HG03175 (cell line): ENCODE results near the gene TMIGD1.
A peak's percentile ranks its signal among the peaks of the same experiment; 100 is the strongest.

ENCODE experiments used
- ATAC-seq: cut with Tn5 transposase; IDR thresholded peaks from one replicate; pipeline ENCODE4 v1.9.1; 2021; ENCODE audit warnings: mild to moderate bottlenecking, moderate library complexity; ENCODE audit not compliant: unreplicated experiment

Gene TMIGD1

GRCh38 chr17:30332057-30332542 lies 1.8 kb downstream of the TMIGD1 start:
- ATAC-seq: no peak

DNA sequence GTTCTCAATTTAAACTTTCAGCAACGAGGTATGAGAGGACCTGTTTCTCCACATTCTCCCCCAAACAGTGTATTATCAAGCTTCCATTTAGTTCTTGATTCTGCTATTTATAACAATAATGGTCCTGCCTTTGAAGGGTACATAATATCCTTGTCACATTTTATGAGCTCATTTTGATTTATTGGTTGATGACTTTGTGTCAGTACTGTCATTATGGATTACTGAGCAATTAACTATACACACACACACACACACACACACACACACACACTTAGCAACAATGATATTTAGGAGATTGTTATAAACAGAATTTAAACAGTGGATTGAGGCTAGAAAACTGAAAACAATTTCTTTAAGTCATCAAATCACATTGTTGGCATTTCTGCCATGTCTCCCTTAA lies 7.0 kb downstream of the TMIGD1 start:
- ATAC-seq: no peak

DNA sequence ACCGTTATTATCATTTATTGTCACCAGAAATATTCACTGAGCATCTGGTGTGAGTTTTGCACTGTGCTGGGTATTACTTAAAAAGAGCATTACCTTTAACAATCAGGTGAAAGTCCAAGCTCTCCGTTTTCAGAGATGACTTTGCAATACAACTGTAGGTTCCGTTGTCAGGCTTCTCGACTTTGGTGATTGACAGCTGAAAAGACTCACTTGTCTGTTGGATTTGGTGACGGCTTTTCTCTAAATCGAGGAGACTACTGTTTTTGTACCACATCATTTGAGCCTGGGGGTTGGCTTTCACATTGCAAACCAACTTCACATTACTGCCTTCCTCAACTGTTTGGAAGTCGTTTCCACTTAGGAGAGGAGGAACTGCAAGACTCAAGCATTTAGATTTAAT lies 9.1 kb downstream of the TMIGD1 start:
- ATAC-seq: no peak

- no peak for ATAC-seq
Observed at GRCh38 chr17:30323895-30324319, 9.9 kb downstream of the TMIGD1 start.

- no peak for ATAC-seq
Observed at GRCh38 chr17:30323262-30323894, 10.5 kb downstream of the TMIGD1 start.

- no peak for ATAC-seq
Observed at GRCh38 chr17:30321314-30321713, 12.5 kb downstream of the TMIGD1 start.

DNA sequence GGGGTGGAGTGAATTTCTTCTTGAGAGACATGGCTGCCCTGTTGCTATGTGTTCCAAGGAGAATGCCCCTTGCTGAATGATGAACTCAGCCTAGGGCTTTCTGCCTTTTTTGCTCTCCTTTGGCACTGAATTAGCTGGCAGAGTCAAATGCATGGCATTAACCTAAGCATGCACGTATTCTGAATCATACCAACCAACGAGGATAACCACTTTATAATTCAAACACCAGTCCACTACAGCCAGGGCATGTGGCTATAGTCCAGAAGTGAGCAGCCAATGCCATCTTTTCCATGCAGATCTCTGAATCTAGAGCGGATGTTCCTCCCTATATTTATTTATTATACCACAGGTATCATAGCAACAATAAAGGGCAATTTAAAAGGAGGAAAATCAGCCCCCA lies 15.7 kb downstream of the TMIGD1 start:
- no peak for ATAC-seq

DNA sequence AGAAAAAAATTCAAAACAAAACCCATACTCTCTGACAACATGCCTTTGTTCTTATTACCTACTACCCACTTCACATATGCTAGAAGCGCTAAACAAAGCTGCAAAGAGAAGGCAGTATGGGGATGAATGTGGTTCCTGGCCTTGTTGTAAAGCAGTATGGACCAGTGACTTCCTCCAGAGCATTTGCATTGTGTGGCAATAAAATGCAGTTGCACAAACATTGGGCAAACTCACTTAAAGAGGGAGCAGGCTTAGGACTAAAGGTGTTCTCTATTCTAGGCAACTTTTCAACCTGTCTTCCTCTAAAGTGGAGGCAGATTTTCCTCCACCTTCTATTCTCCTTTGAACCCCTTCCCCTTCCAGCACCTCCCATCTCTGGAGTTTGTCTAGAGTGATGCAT lies 17.1 kb downstream of the TMIGD1 start:
- no peak for ATAC-seq

- no peak for ATAC-seq
Observed at GRCh38 chr17:30315106-30315505, 18.8 kb downstream of the TMIGD1 start.

DNA sequence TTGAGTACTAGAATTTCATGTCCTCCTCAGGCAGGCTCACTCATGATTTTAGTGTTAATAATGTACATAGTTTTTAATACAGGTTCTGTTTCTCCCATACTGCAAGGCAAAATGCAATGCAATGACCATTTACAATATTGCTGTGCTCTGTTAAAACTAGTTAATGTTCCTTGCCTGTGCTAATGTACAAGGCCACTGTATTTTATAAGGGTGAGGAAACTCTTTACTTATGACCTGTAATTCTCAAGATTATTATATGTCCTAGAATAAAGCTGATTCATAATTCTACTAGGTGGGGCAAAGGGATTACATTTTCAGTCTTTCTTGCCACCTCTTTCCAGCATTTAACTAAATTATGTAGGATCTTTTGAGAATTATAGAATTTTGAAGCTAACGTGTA lies 19.4 kb downstream of the TMIGD1 start:
- ATAC-seq: no peak

DNA sequence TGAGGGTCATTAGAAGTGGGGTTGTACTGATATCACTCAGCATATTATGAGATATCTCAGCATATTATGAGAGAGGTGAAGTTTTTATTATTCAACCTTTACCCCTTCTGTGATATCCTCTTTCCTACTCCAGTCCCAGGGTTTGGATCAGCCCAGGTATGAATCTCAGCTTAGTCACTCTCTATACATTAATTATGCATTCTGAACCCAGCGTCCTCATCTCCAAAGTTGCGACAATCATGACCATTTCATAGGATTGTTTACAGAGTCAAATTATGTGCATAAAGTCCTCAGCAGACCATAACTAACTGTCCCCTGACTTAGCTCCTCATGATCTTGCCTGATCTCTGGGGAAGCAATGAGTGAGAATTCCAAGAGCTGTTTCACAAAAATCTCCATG lies 21.6 kb downstream of the TMIGD1 start:
- no peak for ATAC-seq

- ATAC-seq: no peak
Observed at GRCh38 chr17:30310562-30310961, 23.3 kb downstream of the TMIGD1 start.

DNA sequence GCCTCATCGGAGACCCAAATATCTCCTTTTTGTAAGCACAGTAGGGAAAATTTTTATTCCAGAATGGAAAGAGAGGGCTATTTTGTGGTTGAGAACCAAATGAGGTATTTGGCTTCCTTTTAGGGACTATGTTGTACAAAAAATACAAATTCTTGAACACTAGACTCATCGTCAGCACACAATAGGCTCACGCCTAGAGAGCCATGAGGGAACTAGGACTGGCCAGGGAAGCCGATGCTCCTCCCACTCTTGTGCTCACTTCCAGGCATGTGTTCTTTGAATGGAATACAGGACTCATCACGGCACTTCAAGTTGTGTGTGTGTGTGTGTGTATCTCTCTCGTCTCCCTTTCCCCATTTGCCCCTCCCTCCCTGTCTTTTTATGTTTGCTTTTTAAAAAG lies 24.3 kb downstream of the TMIGD1 start:
- no peak for ATAC-seq

DNA sequence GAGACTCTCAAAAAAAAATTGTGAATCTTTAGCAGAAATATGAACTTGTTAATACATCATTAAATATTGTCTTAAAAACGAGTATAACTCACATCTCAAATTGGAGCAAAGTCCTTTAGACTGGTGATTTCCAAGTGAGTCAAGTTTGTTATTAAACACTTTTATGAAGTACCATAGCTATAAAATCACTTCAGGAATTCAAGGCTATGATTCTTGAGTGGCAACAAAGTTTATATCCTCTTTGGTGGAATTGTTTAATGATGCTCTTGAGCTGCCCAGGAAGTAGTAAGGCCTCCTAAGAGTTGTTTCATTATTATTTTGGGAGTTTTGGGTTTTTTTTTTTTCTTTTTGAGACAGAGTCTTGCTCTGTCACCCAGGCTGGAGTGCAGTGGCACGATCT lies 25.5 kb downstream of the TMIGD1 start:
- no peak for ATAC-seq

GRCh38 chr17:30304778-30305177 lies 29.1 kb downstream of the TMIGD1 start:
- ATAC-seq: no peak

DNA sequence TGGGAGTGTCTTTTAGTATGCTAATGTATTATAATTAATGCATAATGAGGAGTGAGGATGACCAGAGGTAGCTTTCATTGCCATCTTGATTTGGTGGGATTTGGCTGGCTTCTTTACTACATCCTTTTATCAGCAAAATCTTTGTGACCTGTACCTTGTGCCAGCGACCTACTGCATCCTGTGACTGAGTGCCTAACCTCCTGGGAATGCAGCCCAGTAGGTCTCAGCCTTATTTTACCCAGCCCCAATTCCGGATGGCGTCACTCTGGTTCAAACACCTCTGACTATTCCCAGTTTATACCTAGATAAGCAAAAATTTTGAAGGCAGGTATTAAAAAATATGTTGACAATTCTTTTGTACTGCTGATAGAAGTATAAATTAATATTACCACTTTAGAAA lies 31.6 kb downstream of the TMIGD1 start:
- no peak for ATAC-seq

DNA sequence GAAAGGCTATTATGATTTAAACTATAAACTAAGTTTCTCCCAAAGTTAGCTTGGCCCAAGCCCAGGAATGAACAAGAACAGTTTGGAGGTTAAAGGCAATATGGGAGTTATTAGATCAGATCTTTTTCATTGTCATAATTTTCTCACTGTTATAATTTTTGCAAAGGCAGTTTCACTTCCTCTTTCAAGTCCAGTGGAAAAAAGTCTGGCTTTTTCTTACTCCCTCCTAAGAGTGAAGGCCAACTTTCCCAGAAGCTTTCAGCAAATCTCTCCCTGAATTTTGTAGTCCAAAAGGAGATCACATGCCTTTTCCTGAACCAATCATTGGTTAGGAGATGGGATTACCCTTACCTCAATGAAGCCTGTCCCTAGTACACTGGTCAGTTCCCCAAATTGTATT lies 33.0 kb downstream of the TMIGD1 start:
- no peak for ATAC-seq

GRCh38 chr17:30299000-30299399 lies 34.9 kb downstream of the TMIGD1 start:
- ATAC-seq: no peak

DNA sequence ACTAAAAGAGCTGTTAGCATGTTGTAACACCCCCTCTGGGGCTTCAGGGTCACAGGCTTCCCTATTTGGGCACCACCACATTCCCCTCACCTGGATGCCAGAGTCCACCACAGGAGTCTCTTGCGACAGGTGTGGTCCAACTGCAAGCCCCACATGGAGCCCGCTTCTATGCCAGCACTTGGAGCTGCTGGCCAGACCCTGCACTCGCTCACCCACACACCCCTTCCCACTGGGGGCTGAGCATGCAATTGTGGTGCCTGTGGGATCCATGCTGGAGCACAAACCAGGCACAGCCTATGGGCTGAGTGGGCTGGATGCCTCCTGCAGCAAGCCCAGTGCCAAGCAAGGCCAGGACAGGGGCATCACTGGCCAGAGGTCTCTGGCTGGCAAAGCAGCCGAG lies 36.1 kb downstream of the TMIGD1 start:
- no peak for ATAC-seq

- ATAC-seq: no peak
Observed at GRCh38 chr17:30296499-30297080, 37.3 kb downstream of the TMIGD1 start.

DNA sequence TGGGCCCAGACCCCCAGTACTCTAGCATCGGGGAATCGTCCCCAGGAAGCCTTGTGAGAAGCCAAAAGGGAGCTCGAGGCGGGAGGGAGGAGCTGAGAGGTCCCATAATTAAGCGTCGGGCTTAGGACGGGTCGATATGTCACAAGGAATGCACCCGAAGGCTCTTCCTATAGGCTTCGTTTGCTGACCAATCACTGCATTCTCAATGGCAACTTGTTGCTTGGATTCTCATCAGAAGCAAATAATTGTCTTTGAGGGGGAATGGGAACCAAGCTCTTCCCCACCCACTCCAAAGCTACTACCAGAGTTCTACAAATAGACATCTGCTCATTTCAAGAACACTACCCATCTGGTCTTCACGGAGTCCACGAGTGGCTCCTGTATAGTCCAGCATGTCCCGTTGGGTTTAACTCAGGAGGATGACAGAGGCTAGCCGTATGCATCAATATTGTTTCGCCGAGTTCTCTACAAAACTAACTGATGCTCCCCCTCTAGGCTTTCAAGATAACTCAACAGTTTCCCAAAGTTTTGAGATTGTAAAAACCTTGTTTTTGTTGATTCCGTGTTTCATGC lies 41.5 kb downstream of the TMIGD1 start:
- ATAC-seq: peak; percentile 11

GRCh38 chr17:30291543-30292285 lies 42.1 kb downstream of the TMIGD1 start, which contains the start of gene BLMH:
Gene BLMH, minus strand, starts transcription at chr17:30291944. Its CDS starts 125 bp downstream, at chr17:30291819.
- ATAC-seq: peak; percentile 86
